Measurements from ENCODE around the gene MIA2.
"Not testable (repeated sequence)": the region's sequence is repeated elsewhere in the genome, so short reads cannot be mapped to it uniquely, and the experiment has no call there.

The MIA2 gene

GRCh38 chr14:39341126-39341525 lies 107.4 kb downstream of the MIA2 start:
- not testable (repeated sequence) for DNase-seq (ENCODE audit: low read depth in 2 of 2)

GRCh38 chr14:39342768-39343167 lies 109.1 kb downstream of the MIA2 start:
- DNase-seq (ENCODE audit: low read depth in 2 of 2): no peak

GRCh38 chr14:39343614-39344013 lies 109.9 kb downstream of the MIA2 start:
- no peak for DNase-seq (ENCODE audit: low read depth in 2 of 2)

GRCh38 chr14:39350866-39351265 lies 117.2 kb downstream of the MIA2 start:
- no peak for DNase-seq (ENCODE audit: low read depth in 2 of 2)

- DNase-seq (ENCODE audit: low read depth in 2 of 2): no peak
Observed at GRCh38 chr14:39351708-39352107, 118.0 kb downstream of the MIA2 start.

GRCh38 chr14:39359069-39359468 lies 125.4 kb downstream of the MIA2 start:
- not testable (repeated sequence) for DNase-seq (ENCODE audit: low read depth in 2 of 2)

DNA sequence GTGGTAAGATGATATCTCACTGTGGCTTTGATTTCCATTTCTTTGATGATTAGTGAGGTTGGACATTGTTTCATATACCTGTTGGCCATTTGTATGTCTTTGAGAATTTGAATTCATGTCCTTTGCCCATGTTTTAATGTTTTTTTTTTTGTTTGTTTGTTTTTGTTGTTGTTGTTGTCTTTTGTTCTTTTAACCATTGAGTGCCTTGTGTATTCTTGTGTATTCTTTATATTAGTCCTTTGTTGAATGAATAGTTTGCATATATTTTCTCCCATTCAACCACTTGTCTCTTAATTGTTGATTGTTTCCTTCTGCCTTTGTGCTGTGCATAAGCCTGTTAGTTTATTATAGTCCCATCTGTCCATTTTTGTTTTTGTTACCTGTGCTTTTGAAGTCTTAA lies 126.6 kb downstream of the MIA2 start:
- DNase-seq (ENCODE audit: low read depth in 2 of 2): no peak

DNA sequence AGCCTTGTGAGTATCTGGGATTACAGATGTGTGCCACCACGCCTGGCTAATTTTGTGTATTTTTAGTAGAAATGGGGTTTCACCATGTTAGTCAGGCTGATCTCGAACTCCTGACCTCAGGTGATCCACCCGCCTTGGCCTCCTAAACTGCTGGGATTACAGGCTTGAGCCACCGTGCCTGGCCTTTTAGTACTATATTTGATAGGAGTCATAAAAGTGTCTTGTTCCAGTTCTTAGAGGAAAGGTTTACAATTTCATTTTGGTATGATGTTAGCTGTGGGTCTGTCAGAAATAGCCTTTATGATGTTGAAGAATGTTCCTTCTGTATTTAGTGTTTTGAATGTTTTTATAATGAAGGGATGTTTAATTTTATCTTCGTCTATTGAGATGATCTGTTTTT lies 127.8 kb downstream of the MIA2 start:
- not testable (repeated sequence) for DNase-seq (ENCODE audit: low read depth in 2 of 2)

DNA sequence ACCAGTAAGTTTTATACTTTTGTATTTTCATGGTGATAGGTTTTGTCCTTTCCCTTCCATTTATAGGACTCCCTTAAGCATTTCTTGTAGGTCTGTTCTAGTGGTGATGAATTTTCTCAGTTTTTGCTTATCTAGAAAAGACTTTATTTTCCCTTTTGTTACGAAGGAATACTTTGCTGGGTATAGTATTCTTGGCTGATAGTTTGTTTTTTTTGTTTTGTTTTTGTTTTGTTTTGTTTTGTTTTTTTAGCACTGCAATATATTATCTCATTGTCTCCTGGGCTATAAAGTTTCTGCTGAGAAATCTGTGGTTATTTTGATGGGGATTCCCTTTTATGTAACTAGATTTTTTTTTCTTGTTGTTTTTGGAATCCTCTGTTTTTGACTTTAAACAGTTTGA lies 130.8 kb downstream of the MIA2 start:
- DNase-seq (ENCODE audit: low read depth in 2 of 2): no peak

DNA sequence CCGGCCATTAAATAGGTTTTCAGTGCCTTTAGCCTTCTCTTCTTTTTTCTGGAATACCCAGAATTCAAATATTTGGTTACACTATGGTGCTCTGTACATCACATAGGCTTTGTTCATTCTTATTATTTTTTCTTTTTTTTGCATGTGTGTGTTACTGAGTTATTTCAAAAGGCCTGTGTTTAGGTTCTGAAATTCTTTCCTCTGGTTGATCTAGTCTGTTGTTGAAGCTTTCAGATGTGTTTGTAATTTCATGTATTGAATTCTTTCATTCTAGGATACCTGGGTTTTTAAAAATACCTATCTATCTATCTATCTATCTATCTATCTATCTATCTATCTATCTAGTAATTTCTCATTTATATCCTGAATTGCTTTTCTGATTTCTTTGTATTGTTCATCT lies 131.6 kb downstream of the MIA2 start:
- DNase-seq (ENCODE audit: low read depth in 2 of 2): no peak

DNA sequence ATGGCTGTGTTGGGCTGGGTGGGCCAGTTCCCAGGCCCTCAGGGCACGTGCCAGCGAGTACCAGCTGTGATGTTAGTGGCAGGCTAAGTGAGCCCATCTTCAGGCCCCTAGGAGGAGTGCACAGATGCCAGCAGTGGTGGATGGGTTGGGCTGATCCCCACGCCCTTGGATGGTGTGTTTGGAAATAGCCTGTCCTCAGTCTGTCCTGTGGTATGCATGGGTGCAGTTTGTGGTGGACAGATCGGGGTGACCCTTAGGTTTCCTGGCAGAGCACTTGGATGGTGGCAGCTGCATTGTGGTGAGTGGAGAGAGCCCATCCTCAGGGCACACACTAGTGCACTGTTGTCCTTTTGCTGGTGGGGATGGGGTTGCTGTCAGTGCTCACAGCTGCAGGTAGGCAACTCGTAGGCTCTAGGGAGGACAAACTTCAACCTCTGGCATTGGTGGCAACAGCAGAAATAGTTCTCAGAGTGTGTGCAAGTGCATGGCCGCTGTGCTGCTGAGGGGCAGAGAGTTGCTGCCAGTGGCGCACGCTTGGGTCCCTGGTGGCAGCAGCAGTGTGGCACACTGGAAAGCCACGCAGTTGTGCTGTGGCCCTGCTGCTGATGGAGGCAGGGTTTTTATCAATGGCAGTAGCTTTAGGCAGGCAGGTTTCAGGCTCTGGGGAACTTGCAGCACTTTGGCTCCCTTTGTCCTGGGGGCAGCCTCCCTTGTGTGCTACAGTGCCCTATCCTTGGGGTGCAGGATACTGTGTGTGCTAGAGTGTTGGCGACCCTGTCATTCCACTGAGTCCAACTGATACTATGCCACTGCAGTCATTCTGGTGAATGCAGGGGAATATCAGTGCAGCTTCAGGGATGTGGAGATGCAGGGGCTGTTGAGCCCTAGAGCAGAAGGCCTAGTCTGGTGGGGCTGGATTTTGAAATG lies 133.0 kb downstream of the MIA2 start:
- DNase-seq (ENCODE audit: low read depth in 2 of 2): no peak

- DNase-seq (ENCODE audit: low read depth in 2 of 2): no peak
Observed at GRCh38 chr14:39367387-39367751, 133.7 kb downstream of the MIA2 start.

- DNase-seq (ENCODE audit: low read depth in 2 of 2): no peak
Observed at GRCh38 chr14:39368261-39368959, 134.7 kb downstream of the MIA2 start.

DNA sequence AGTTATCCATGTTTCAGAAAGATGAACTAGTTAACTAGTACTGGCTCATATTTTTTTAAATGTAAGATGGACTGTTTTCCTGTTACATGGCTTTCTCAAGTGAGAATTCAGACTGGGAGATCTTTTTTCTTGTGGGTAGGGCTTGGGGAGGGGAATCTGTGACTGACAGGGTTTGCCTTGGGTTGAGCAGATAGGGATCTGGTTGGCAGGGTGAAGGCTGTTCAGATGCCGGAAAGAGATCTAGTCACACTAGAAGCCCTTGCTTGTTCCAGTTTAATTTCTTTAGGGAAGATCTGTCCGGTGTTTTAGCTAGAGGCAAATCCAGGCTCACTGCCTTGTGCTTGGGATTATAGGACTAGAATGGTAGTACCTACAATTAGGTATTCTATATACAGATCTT lies 135.3 kb downstream of the MIA2 start:
- no peak for DNase-seq (ENCODE audit: low read depth in 2 of 2)

DNA sequence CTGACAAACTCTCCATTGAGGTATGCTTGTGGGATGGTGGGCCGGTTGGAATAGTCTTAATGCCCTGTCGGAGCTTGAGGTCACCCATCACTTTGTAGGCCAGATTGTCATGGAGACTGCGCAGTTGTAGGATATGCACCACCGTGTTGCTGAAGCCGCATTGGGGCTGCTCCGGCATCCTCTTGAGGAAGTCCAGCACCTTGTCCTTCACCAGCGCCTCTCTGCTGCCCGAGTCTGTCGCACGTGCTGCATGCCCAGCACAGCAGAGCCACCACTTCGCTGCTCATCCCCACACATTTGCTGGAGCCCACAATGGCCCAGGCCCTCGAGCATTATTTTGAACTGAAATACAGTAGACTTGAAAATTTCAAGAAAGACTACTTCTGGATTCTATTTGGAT lies 136.7 kb downstream of the MIA2 start:
- DNase-seq (ENCODE audit: low read depth in 2 of 2): no peak

DNA sequence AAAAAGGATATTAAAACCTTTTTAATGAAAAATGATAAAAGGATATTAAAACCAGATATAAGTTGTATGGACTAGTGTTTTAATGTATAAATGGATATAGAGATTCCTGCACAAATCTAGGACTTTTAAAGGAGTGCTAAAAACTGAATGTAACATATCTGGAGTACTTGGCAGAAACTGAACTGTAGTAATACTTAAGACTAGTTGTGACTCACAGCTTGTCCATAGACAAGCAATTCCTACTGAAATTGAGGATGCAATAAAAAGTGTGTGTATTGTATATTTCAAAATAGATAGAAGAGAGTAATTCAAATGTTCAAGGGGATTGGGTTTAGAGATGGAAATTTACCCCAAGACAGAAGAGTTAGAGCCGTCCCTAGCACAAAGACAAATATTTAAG lies 138.9 kb downstream of the MIA2 start:
- no peak for DNase-seq (ENCODE audit: low read depth in 2 of 2)

DNA sequence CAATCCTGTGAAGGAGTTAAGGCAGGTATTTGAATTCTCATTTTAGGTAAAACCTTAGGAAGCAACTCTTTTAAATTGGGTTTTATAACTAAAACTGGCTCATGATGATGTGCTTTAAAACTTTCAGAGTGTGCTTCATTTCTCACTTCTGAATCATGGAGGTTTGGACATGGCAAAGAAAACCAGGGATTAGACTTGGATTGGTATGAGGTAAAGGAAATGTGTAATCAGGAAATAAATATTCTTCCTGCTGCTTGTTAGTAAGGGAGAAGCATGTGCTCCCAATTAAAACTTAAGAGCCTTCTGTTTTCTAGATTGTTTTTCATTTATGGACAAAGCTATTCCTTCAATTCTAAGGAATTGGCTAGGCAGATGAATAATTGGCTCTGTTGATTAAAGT lies 141.1 kb downstream of the MIA2 start:
- DNase-seq (ENCODE audit: low read depth in 2 of 2): no peak

DNA sequence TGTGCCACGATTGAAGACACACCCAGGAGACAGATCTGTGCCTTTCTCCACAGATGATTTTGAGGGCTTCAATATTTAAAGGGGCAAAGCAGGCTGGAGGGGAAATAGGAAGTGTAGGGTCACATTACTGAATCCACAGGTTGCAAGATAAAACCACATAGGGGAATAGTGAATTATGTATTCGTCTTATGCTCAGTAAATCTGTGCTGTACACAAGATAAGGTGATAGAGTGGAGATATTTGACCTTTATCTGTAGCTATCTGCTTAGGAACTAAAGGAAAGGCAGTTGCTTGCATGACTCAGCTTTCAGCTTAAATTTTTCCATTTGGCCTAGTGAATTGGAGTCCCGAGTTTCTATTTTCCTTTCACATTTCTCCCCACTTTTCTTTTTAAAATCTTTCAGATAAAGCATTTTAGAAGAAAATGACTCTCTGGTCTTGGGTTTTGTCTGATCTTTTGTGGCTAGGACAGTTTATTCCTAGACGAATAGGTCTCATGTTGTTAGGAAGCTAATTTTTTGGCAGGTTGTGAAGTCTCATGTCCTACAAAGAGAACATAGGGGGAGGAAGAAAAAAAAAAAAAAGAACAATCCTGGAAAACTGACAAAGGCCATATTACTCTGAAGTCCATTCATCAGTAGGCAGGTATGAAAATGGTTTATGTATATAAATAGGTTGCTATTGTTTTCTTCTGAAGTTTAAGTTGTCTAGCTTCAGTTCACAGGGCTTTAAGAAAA lies 143.1 kb downstream of the MIA2 start:
- no peak for DNase-seq (ENCODE audit: low read depth in 2 of 2)

DNA sequence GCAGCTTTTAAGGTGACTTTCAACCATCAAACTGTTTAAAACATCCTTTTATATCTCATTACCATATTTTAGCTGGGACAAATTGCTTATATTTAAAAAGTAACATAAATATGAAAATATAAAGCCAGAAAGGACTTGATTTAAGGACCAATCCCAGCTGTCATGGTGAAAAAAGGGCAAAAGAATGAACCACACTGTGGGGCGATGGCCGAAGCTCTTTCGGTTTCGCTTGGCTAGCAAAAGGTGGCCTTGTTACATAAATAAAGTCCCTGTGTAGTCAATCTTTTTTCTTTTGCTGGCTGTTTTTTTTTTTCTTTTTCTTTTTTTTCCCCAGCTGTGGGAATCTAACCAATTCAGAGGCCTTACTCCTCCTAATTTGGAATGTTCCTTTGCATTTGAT lies 147.7 kb downstream of the MIA2 start:
- no peak for DNase-seq (ENCODE audit: low read depth in 2 of 2)

DNA sequence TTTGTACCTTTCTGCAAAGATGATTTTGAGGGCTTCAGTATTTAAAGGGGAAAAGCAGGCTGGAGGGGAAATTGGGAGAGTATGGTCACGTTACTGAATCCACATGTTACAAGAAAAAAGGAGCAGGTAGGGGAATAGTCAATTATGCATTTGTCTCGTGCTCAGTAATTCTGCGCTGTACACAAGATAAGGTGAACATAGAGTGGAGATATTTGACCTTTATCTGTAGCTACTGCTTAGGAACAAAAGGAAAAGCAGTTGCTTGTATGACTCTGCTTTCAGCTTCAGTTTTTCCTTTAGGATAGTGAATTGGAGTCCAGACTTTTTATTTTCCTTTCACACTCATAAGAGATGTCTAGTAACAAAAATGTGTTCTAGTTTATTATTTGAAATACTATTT lies 148.7 kb downstream of the MIA2 start:
- DNase-seq (ENCODE audit: low read depth in 2 of 2): no peak

GRCh38 chr14:39383026-39383660 lies 149.4 kb downstream of the MIA2 start:
- no peak for DNase-seq (ENCODE audit: low read depth in 2 of 2)

GRCh38 chr14:39383741-39384140 lies 150.0 kb downstream of the MIA2 start:
- DNase-seq (ENCODE audit: low read depth in 2 of 2): no peak
